CD4-positive, alpha-beta T cell (primary cell): ENCODE data around the gene OR7A5. TPM values are rescaled to one million over a fixed set of nuclear protein-coding genes. Genes with fewer than 3 reads are reported as not detected.

Experiments
- ATAC-seq: fragments of 200-7000 bp; cut with Tn5 transposase; one replicate; pipeline ENCODE4 v1.10.0; 2022; ENCODE audit warnings: mild to moderate bottlenecking; ENCODE audit not compliant: poor library complexity
- CTCF ChIA-PET: fragments of 350-600 bp; sonication (Branson Sonifier 250); formaldehyde crosslinking; loops from one replicate; lab custom pipeline; 2021; ENCODE audit warnings: antibody characterized with exemption, inconsistent platforms; lab: Charles Lee
- POLR2A ChIA-PET: fragments of 350-600 bp; sonication (Branson Sonifier 250); formaldehyde crosslinking; loops from one replicate; lab custom pipeline; 2021; ENCODE audit warnings: antibody characterized with exemption, inconsistent platforms; lab: Charles Lee
- DNase-seq, 14 experiments: peaks; one replicate each; pipeline ENCODE4 v3.0.0-alpha.2; 2013 to 2020; ENCODE audit warnings: mixed read lengths in 2 of 14
- H3K27ac ChIP-seq, 2 donors: one replicate each; pipeline versions ENCODE4 v1.5.1 to v1.7.0; 2013; ENCODE audit warnings: low read length in 2 of 2, low read depth in 1 of 2, mild to moderate bottlenecking in 1 of 2
- H3K27me3 ChIP-seq, 2 experiments: 1 replicate in 1 of 2; 2 replicates in 1 of 2; pipeline versions ENCODE4 v1.6.1 to v1.7.0; 2013; ENCODE audit warnings: low read length in 2 of 2, control low read depth in 1 of 2, mild to moderate bottlenecking in 1 of 2, moderate library complexity in 1 of 2; ENCODE audit not compliant: insufficient read depth in 2 of 2, control insufficient read depth in 1 of 2
- H3K36me3 ChIP-seq: one replicate; pipeline ENCODE4 v1.6.1; 2013; ENCODE audit warnings: low read length, control low read depth; ENCODE audit not compliant: insufficient read depth
- H3K4me1 ChIP-seq: one replicate; pipeline ENCODE4 v1.6.1; 2013; ENCODE audit warnings: low read length, control low read depth; ENCODE audit not compliant: insufficient read depth
- H3K4me3 ChIP-seq: one replicate; pipeline ENCODE4 v1.5.1; 2013; ENCODE audit warnings: mild to moderate bottlenecking, low read length, moderate library complexity
- H3K9me3 ChIP-seq, 2 experiments: 1 replicate in 1 of 2; 2 replicates in 1 of 2; pipeline versions ENCODE4 v1.6.1 to v1.7.0; 2013; ENCODE audit warnings: low read length in 2 of 2, mild to moderate bottlenecking in 2 of 2, control low read depth in 1 of 2, moderate library complexity in 1 of 2; ENCODE audit not compliant: control insufficient read depth in 1 of 2, insufficient read depth in 1 of 2
- H3K27ac Mint-ChIP-seq: one replicate; pipeline ENCODE4 v1.8.0; 2020; ENCODE audit warnings: mixed read lengths
- H3K27me3 Mint-ChIP-seq: one replicate; pipeline ENCODE4 v1.8.0; 2021; ENCODE audit warnings: mixed read lengths
- H3K36me3 Mint-ChIP-seq: one replicate; pipeline ENCODE4 v1.8.0; 2021; ENCODE audit warnings: low read depth, mixed read lengths
- H3K4me1 Mint-ChIP-seq: one replicate; pipeline ENCODE4 v1.8.0; 2021; ENCODE audit warnings: low read depth, mixed read lengths
- H3K4me3 Mint-ChIP-seq: one replicate; pipeline ENCODE4 v1.8.0; 2020; ENCODE audit warnings: mild to moderate bottlenecking, mixed read lengths
- H3K9me3 Mint-ChIP-seq: one replicate; pipeline ENCODE4 v1.8.0; 2020; ENCODE audit warnings: mixed read lengths
- intact Hi-C, 2 experiments: fragments of 100-400 bp; cut with DNase I in 1 of 2; cut with micrococcal nuclease in 1 of 2; formaldehyde crosslinking; loops; one replicate each; pipeline versions ENCODE4 v1.15.1 to v1.9.0; 2023 to 2025; cut with DNase I, micrococcal nuclease
- total RNA-seq, 174 experiments: library from RNA in 2 of 174; stranded (reverse) in 2 of 174; gene quantifications; one replicate each; pipeline ENCODE4 v1.2.3 and lab custom pipeline; 2021 to 2026
- TF ChIP-seq, protein P1 (sequence below): fragments of 200-600 bp; IDR thresholded peaks from one replicate; pipeline ENCODE4 v1.8.0; 2022; ENCODE audit warnings: antibody characterized with exemption, mild to moderate bottlenecking

The OR7A5 gene
- total RNA-seq, 2 experiments from 2014 or later, result not detected

GRCh38 chr19:14804765-14805164, 30.2 kb downstream of the OR7A5 start:
- H3K4me1 ChIP-seq, result no peaks in the 10 kb centered on the region

GRCh38 chr19:14798760-14799159, 36.2 kb downstream of the OR7A5 start:
- Histone ChIP-seq H3K4me3 (no peak overlapping the region), H3K9me3 (no peaks in the 10 kb centered on the region), H3K27me3 (peaks cover 0 to 8% of the 10 kb centered on the region in 2 experiments), H3K36me3 (no peaks in the 10 kb centered on the region), H3K27ac (no peak overlapping the region), H3K4me1 (no peaks in the 10 kb centered on the region)
- CTCF ChIA-PET, result no interaction called here
- TF ChIP-seq, protein P1, sequence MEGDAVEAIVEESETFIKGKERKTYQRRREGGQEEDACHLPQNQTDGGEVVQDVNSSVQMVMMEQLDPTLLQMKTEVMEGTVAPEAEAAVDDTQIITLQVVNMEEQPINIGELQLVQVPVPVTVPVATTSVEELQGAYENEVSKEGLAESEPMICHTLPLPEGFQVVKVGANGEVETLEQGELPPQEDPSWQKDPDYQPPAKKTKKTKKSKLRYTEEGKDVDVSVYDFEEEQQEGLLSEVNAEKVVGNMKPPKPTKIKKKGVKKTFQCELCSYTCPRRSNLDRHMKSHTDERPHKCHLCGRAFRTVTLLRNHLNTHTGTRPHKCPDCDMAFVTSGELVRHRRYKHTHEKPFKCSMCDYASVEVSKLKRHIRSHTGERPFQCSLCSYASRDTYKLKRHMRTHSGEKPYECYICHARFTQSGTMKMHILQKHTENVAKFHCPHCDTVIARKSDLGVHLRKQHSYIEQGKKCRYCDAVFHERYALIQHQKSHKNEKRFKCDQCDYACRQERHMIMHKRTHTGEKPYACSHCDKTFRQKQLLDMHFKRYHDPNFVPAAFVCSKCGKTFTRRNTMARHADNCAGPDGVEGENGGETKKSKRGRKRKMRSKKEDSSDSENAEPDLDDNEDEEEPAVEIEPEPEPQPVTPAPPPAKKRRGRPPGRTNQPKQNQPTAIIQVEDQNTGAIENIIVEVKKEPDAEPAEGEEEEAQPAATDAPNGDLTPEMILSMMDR, result no peak
- Mint-ChIP-seq H3K27me3 (peaks cover 16% of the 10 kb centered on the region), H3K4me3 (no peak overlapping the region), H3K4me1 (no peaks in the 10 kb centered on the region), H3K27ac (no peak overlapping the region), H3K36me3 (no peaks in the 10 kb centered on the region), H3K9me3 (no peaks in the 10 kb centered on the region)
- intact Hi-C loops, result no loop called here
- ATAC-seq (no peak), DNase-seq (no peak)
- POLR2A ChIA-PET, result no interaction called here

More at GRCh38 chr19:14804765-14805164, 30.2 kb downstream of the OR7A5 start:
- Mint-ChIP-seq H3K27ac (no peak overlapping the region), H3K27me3 (peaks cover 11% of the 10 kb centered on the region), H3K4me3 (no peak overlapping the region), H3K9me3 (no peaks in the 10 kb centered on the region), H3K36me3 (no peaks in the 10 kb centered on the region), H3K4me1 (no peaks in the 10 kb centered on the region)
- H3K4me3 ChIP-seq, result no peak overlapping the region
- ChIA-PET CTCF (no interaction called here), POLR2A (no interaction called here)
- no peaks in the 10 kb centered on the region for H3K9me3 ChIP-seq
- DNase-seq, result no peak
- H3K27ac ChIP-seq, result no peak overlapping the region
- no peaks in the 10 kb centered on the region for H3K36me3 ChIP-seq
- TF ChIP-seq, protein P1, result no peak
- intact Hi-C loops, result no loop called here
- H3K27me3 ChIP-seq, result peaks cover 0 to 2% of the 10 kb centered on the region in 2 experiments
- ATAC-seq, result no peak

GRCh38 chr19:14796021-14796420, 39.0 kb downstream of the OR7A5 start:
- H3K9me3 ChIP-seq, result no peaks in the 10 kb centered on the region
- POLR2A ChIA-PET, result no interaction called here
- no peaks in the 10 kb centered on the region for H3K9me3 Mint-ChIP-seq
- no peak overlapping the region for H3K4me3 ChIP-seq
- H3K4me1 ChIP-seq, result no peaks in the 10 kb centered on the region
- no peak overlapping the region for H3K27ac ChIP-seq
- H3K27me3 ChIP-seq, result peaks cover 0 to 8% of the 10 kb centered on the region in 2 experiments
- no peak for DNase-seq
- no peaks in the 10 kb centered on the region for H3K36me3 ChIP-seq
- H3K27me3 Mint-ChIP-seq, result peaks cover 16% of the 10 kb centered on the region
- H3K27ac Mint-ChIP-seq, result no peak overlapping the region
- intact Hi-C loops, result no loop called here
- CTCF ChIA-PET, result interaction anchor here (0.6 kb wide), 1 partner anchor 208 kb away, joined by 6 read pairs; no protein-coding TSS in a partner anchor
- TF ChIP-seq, protein P1, result no peak
- H3K4me3 Mint-ChIP-seq, result no peak overlapping the region
- H3K4me1 Mint-ChIP-seq, result no peaks in the 10 kb centered on the region
- no peak for ATAC-seq
- H3K36me3 Mint-ChIP-seq, result no peaks in the 10 kb centered on the region
